Measurements from ENCODE around the gene MAP4K4.
A peak's percentile ranks its signal among the peaks of the same experiment; 100 is the strongest.

The MAP4K4 gene

GRCh38 chr2:101697124-101698013 lies at the start of gene MAP4K4:
MAP4K4 (plus strand) TSS chr2:101697707; CDS start chr2:101698081, 374 bp downstream.
- no peak for FAIRE-seq

GRCh38 chr2:101653469-101653868 lies 44.0 kb upstream of the MAP4K4 start:
- DNase-seq (ENCODE audit: insufficient read length, low spot score) = no peak
- no peak for FAIRE-seq

More at GRCh38 chr2:101697124-101698013, at the start of gene MAP4K4:
- DNase-seq (ENCODE audit: insufficient read length, low spot score) = peak; percentile 47

- no peak for FAIRE-seq
These were observed 41.6 kb upstream of the MAP4K4 start for GRCh38 chr2:101655702-101656422.

GRCh38 chr2:101657787-101658186 lies 39.7 kb upstream of the MAP4K4 start:
- DNase-seq (ENCODE audit: insufficient read length, low spot score) (no peak), FAIRE-seq (no peak)

More at GRCh38 chr2:101655702-101656422, 41.6 kb upstream of the MAP4K4 start:
- DNase-seq (ENCODE audit: insufficient read length, low spot score) = no peak

GRCh38 chr2:101658387-101658786 lies 39.1 kb upstream of the MAP4K4 start:
- no peak for FAIRE-seq
- no peak for DNase-seq (ENCODE audit: insufficient read length, low spot score)

GRCh38 chr2:101665312-101665711 lies 32.2 kb upstream of the MAP4K4 start:
- FAIRE-seq (no peak), DNase-seq (ENCODE audit: insufficient read length, low spot score) (no peak)

GRCh38 chr2:101667823-101668222 lies 29.7 kb upstream of the MAP4K4 start:
- FAIRE-seq = no peak

GRCh38 chr2:101672047-101672446 lies 25.5 kb upstream of the MAP4K4 start:
- FAIRE-seq = peak; percentile 26
- no peak for DNase-seq (ENCODE audit: insufficient read length, low spot score)

More at GRCh38 chr2:101667823-101668222, 29.7 kb upstream of the MAP4K4 start:
- no peak for DNase-seq (ENCODE audit: insufficient read length, low spot score)

- FAIRE-seq = no peak
- DNase-seq (ENCODE audit: insufficient read length, low spot score) = no peak
These were observed 23.6 kb upstream of the MAP4K4 start for GRCh38 chr2:101673920-101674319.

- FAIRE-seq = no peak
- DNase-seq (ENCODE audit: insufficient read length, low spot score) = no peak
These were observed 22.0 kb upstream of the MAP4K4 start for GRCh38 chr2:101675512-101675911.

GRCh38 chr2:101676674-101677073 lies 20.8 kb upstream of the MAP4K4 start:
- FAIRE-seq (no peak), DNase-seq (ENCODE audit: insufficient read length, low spot score) (no peak)

- FAIRE-seq (no peak), DNase-seq (ENCODE audit: insufficient read length, low spot score) (no peak)
These were observed 19.8 kb upstream of the MAP4K4 start for GRCh38 chr2:101677658-101678057.

GRCh38 chr2:101678379-101678778 lies 19.1 kb upstream of the MAP4K4 start:
- DNase-seq (ENCODE audit: insufficient read length, low spot score) (no peak), FAIRE-seq (no peak)

GRCh38 chr2:101679037-101679726 lies 18.3 kb upstream of the MAP4K4 start:
- FAIRE-seq (no peak), DNase-seq (ENCODE audit: insufficient read length, low spot score) (no peak)

- no peak for FAIRE-seq
These were observed 17.6 kb upstream of the MAP4K4 start for GRCh38 chr2:101679801-101680487.

GRCh38 chr2:101682311-101682710 lies 15.2 kb upstream of the MAP4K4 start:
- no peak for DNase-seq (ENCODE audit: insufficient read length, low spot score)
- no peak for FAIRE-seq

More at GRCh38 chr2:101679801-101680487, 17.6 kb upstream of the MAP4K4 start:
- no peak for DNase-seq (ENCODE audit: insufficient read length, low spot score)

- FAIRE-seq = no peak
- no peak for DNase-seq (ENCODE audit: insufficient read length, low spot score)
These were observed 13.2 kb upstream of the MAP4K4 start for GRCh38 chr2:101684313-101684712.

GRCh38 chr2:101688261-101688660 lies 9.2 kb upstream of the MAP4K4 start:
- DNase-seq (ENCODE audit: insufficient read length, low spot score) (no peak), FAIRE-seq (no peak)

GRCh38 chr2:101689114-101689825 lies 8.2 kb upstream of the MAP4K4 start:
- no peak for DNase-seq (ENCODE audit: insufficient read length, low spot score)
- no peak for FAIRE-seq

All from GM19239 (cell line).